HepG2 (cell line): Measurements from ENCODE around the gene TPD52L2. TPM values are rescaled to one million over a fixed set of nuclear protein-coding genes. Genes with fewer than 3 reads are reported as not detected.
A peak's percentile ranks its signal among the peaks of the same experiment; 100 is the strongest.

Experiments
- ASH2L ChIP-seq: fragments of 300-600, 200-600 bp; sonication (generic); IDR thresholded peaks from 2 replicates; pipeline ENCODE4 v1.7.0; 2017; ENCODE audit warnings: low read depth, mild to moderate bottlenecking, moderate library complexity, mixed read lengths, low read length; ENCODE audit not compliant: insufficient read length
- IKZF1 ChIP-seq: fragments of 450-650 bp; IDR thresholded peaks from 2 replicates; pipeline ENCODE4 v1.7.1; 2016
- NR2F1 ChIP-seq, 2 experiments: fragments of 450-650 bp in 1 of 2; formaldehyde crosslinking in 1 of 2; IDR thresholded peaks; 2 replicates each; pipeline versions ENCODE4 v1.5.0 to v1.6.1; 2016 to 2020; ENCODE audit warnings: mild to moderate bottlenecking in 1 of 2, missing compliant biosample characterization in 1 of 2, missing genetic modification reagents in 1 of 2, moderate library complexity in 1 of 2
- SP2 ChIP-seq: sonication (generic); formaldehyde crosslinking; IDR thresholded peaks from 2 replicates; pipeline ENCODE4 v1.5.1; 2020; ENCODE audit warnings: mild to moderate bottlenecking, missing genetic modification reagents
- SRSF4 ChIP-seq: fragments of 200-400 bp; formaldehyde crosslinking; IDR thresholded peaks from one replicate; pipeline ENCODE4 v1.6.1; 2018; ENCODE audit warnings: mild to moderate bottlenecking, low read depth, low read length, moderate library complexity; ENCODE audit not compliant: poor library complexity, severe bottlenecking
- TRIM24 ChIP-seq: sonication (generic); formaldehyde crosslinking; IDR thresholded peaks from 2 replicates; pipeline ENCODE4 v1.8.0; 2022; ENCODE audit warnings: mild to moderate bottlenecking, missing genetic modification reagents
- ZNF256 ChIP-seq: sonication (generic); formaldehyde crosslinking; conservative IDR thresholded peaks from 2 replicates; pipeline ENCODE4 v1.4.0; 2020; ENCODE audit warnings: missing genetic modification reagents
- ZNF33A ChIP-seq: sonication (generic); formaldehyde crosslinking; IDR thresholded peaks from 2 replicates; pipeline ENCODE4 v1.5.1; 2020; ENCODE audit warnings: missing genetic modification reagents, mild to moderate bottlenecking, moderate library complexity, borderline replicate concordance
- polyA plus RNA-seq, 8 experiments: library from polyadenylated mRNA; depleted of rRNA in 3 of 8; stranded (reverse) in 7 of 8; unstranded in 1 of 8; fragments of >200 nt; fragmentation: Illumina TruSeq in 4 of 8; extraction: Trizol in 4 of 8; gene quantifications; 2 replicates each; pipeline versions ENCODE4 v1.2.1 to v1.2.3, GENCODE V29; 2011 to 2016; ENCODE audit warnings: low read depth in 4 of 8, missing spikeins in 1 of 8, mixed read lengths in 1 of 8; ENCODE audit not compliant: insufficient read depth in 1 of 8
- total RNA-seq, 5 experiments: library from RNA; depleted of rRNA; stranded (reverse); fragments of >200 nt; fragmentation: Illumina TruSeq; extraction: Trizol; gene quantifications; 2 replicates each; pipeline ENCODE4 v1.2.3, GENCODE V29; 2016; ENCODE audit warnings: low read depth in 1 of 5
- TF ChIP-seq, protein P1 (sequence below): sonication (generic); formaldehyde crosslinking; IDR thresholded peaks from 2 replicates; pipeline ENCODE4 v1.4.0; 2020; ENCODE audit warnings: missing genetic modification reagents, borderline replicate concordance
- TF ChIP-seq, protein P2 (sequence below): sonication (generic); formaldehyde crosslinking; IDR thresholded peaks from 2 replicates; pipeline ENCODE4 v1.4.0; 2020; ENCODE audit warnings: missing genetic modification reagents
- TF ChIP-seq, protein P3 (sequence below): sonication (generic); formaldehyde crosslinking; conservative IDR thresholded peaks from 2 replicates; pipeline ENCODE4 v1.8.0; 2022; ENCODE audit warnings: low read depth, missing genetic modification reagents
- TF ChIP-seq, protein P4 (sequence below), 2 experiments: sonication (generic) in 1 of 2; formaldehyde crosslinking in 1 of 2; IDR thresholded peaks; 2 replicates each; pipeline versions ENCODE4 v1.4.0 to v1.6.1; 2016 to 2020; ENCODE audit warnings: borderline replicate concordance in 1 of 2, low read depth in 1 of 2, mild to moderate bottlenecking in 1 of 2, missing genetic modification reagents in 1 of 2
- TF ChIP-seq, protein P5 (sequence below): sonication (generic); formaldehyde crosslinking; IDR thresholded peaks from 2 replicates; pipeline ENCODE4 v1.4.0; 2020; ENCODE audit warnings: missing genetic modification reagents, borderline replicate concordance
- TF ChIP-seq, protein P6 (sequence below): sonication (generic); formaldehyde crosslinking; IDR thresholded peaks from 2 replicates; pipeline ENCODE4 v1.4.0; 2020; ENCODE audit warnings: mild to moderate bottlenecking, missing genetic modification reagents

TPD52L2 gene
- total and polyA plus RNA-seq, 2 of the 13 experiments (the other 11 are each of a cell fraction or from before 2014, with no cell fraction given): 156 to 184 TPM

DNA sequence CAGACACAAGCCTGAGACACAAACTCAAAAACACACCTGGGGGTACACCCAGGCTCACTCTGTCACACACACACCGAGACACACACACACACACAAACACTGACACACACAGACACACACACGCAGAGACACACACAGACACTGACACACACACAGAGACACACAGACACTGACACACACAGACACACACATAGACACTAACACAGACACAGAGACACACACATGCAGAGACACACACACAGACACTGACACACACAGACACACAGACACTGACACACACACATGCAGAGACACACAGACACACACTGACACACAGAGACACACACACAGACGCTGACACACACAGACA, 18.2 kb upstream of the TPD52L2 start (continued):
- TF ChIP-seq, protein P1, sequence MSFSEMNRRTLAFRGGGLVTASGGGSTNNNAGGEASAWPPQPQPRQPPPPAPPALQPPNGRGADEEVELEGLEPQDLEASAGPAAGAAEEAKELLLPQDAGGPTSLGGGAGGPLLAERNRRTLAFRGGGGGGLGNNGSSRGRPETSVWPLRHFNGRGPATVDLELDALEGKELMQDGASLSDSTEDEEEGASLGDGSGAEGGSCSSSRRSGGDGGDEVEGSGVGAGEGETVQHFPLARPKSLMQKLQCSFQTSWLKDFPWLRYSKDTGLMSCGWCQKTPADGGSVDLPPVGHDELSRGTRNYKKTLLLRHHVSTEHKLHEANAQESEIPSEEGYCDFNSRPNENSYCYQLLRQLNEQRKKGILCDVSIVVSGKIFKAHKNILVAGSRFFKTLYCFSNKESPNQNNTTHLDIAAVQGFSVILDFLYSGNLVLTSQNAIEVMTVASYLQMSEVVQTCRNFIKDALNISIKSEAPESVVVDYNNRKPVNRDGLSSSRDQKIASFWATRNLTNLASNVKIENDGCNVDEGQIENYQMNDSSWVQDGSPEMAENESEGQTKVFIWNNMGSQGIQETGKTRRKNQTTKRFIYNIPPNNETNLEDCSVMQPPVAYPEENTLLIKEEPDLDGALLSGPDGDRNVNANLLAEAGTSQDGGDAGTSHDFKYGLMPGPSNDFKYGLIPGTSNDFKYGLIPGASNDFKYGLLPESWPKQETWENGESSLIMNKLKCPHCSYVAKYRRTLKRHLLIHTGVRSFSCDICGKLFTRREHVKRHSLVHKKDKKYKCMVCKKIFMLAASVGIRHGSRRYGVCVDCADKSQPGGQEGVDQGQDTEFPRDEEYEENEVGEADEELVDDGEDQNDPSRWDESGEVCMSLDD (CRISPR knock-in tag): no peak
- TF ChIP-seq, protein P2, sequence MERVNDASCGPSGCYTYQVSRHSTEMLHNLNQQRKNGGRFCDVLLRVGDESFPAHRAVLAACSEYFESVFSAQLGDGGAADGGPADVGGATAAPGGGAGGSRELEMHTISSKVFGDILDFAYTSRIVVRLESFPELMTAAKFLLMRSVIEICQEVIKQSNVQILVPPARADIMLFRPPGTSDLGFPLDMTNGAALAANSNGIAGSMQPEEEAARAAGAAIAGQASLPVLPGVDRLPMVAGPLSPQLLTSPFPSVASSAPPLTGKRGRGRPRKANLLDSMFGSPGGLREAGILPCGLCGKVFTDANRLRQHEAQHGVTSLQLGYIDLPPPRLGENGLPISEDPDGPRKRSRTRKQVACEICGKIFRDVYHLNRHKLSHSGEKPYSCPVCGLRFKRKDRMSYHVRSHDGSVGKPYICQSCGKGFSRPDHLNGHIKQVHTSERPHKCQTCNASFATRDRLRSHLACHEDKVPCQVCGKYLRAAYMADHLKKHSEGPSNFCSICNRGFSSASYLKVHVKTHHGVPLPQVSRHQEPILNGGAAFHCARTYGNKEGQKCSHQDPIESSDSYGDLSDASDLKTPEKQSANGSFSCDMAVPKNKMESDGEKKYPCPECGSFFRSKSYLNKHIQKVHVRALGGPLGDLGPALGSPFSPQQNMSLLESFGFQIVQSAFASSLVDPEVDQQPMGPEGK (CRISPR knock-in tag): no peak
- TF ChIP-seq, protein P3, sequence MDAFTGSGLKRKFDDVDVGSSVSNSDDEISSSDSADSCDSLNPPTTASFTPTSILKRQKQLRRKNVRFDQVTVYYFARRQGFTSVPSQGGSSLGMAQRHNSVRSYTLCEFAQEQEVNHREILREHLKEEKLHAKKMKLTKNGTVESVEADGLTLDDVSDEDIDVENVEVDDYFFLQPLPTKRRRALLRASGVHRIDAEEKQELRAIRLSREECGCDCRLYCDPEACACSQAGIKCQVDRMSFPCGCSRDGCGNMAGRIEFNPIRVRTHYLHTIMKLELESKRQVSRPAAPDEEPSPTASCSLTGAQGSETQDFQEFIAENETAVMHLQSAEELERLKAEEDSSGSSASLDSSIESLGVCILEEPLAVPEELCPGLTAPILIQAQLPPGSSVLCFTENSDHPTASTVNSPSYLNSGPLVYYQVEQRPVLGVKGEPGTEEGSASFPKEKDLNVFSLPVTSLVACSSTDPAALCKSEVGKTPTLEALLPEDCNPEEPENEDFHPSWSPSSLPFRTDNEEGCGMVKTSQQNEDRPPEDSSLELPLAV (CRISPR knock-in tag): no peak
- TF ChIP-seq ZNF256 (no peak), SP2 (CRISPR knock-in tag) (no peak), TRIM24 (no peak), ASH2L (no peak), ZNF33A (CRISPR knock-in tag) (no peak), NR2F1 (CRISPR knock-in tag; IDR thresholded peaks at IDR 0.05) (no peak), SRSF4 (no peak), IKZF1 (peak; percentile 100)
- TF ChIP-seq, protein P4, sequence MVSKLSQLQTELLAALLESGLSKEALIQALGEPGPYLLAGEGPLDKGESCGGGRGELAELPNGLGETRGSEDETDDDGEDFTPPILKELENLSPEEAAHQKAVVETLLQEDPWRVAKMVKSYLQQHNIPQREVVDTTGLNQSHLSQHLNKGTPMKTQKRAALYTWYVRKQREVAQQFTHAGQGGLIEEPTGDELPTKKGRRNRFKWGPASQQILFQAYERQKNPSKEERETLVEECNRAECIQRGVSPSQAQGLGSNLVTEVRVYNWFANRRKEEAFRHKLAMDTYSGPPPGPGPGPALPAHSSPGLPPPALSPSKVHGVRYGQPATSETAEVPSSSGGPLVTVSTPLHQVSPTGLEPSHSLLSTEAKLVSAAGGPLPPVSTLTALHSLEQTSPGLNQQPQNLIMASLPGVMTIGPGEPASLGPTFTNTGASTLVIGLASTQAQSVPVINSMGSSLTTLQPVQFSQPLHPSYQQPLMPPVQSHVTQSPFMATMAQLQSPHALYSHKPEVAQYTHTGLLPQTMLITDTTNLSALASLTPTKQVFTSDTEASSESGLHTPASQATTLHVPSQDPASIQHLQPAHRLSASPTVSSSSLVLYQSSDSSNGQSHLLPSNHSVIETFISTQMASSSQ (IDR thresholded peaks at IDR 0.05; ENCODE audit: low read depth): no peak
- TF ChIP-seq, protein P4 (CRISPR knock-in tag; IDR thresholded peaks at IDR 0.05; ENCODE audit: borderline replicate concordance): peak; percentile 49; the same call in 1 of the 2 replicates
- TF ChIP-seq, protein P5, sequence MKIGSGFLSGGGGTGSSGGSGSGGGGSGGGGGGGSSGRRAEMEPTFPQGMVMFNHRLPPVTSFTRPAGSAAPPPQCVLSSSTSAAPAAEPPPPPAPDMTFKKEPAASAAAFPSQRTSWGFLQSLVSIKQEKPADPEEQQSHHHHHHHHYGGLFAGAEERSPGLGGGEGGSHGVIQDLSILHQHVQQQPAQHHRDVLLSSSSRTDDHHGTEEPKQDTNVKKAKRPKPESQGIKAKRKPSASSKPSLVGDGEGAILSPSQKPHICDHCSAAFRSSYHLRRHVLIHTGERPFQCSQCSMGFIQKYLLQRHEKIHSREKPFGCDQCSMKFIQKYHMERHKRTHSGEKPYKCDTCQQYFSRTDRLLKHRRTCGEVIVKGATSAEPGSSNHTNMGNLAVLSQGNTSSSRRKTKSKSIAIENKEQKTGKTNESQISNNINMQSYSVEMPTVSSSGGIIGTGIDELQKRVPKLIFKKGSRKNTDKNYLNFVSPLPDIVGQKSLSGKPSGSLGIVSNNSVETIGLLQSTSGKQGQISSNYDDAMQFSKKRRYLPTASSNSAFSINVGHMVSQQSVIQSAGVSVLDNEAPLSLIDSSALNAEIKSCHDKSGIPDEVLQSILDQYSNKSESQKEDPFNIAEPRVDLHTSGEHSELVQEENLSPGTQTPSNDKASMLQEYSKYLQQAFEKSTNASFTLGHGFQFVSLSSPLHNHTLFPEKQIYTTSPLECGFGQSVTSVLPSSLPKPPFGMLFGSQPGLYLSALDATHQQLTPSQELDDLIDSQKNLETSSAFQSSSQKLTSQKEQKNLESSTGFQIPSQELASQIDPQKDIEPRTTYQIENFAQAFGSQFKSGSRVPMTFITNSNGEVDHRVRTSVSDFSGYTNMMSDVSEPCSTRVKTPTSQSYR: no peak
- TF ChIP-seq, protein P6, sequence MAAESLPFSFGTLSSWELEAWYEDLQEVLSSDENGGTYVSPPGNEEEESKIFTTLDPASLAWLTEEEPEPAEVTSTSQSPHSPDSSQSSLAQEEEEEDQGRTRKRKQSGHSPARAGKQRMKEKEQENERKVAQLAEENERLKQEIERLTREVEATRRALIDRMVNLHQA (CRISPR knock-in tag): no peak
